K562 (cell line): ENCODE measurements around the gene RHBDL3. TPM values are rescaled to one million over a fixed set of nuclear protein-coding genes. Genes with fewer than 3 reads are reported as not detected.

Experiments
- ATAC-seq: fragments of 200-7000 bp; cut with Tn5 transposase; 3 replicates; pipeline ENCODE4 v1.9.1; 2020; ENCODE audit warnings: moderate library complexity
- BruUV-seq: library from RNA; stranded (reverse); fragments of 400-500 nt; replicated peaks from 2 replicates; lab custom pipeline; 2021; lab: Mats Ljungman, UMichigan
- CTCF ChIA-PET: fragments of 300-600 bp; formaldehyde crosslinking; extraction: SDS; loops from one replicate; lab custom pipeline; 2021; ENCODE audit warnings: low intra/inter-chr PET ratio; lab: Yijun Ruan, JAX
- POLR2A ChIA-PET: fragments of 300-600, 350-650 bp; sonication (Branson Sonifier 250); formaldehyde crosslinking; extraction: SDS; loops from one replicate; lab custom pipeline; 2021; ENCODE audit warnings: antibody characterized with exemption, inconsistent platforms; lab: Yijun Ruan, JAX
- DNase-seq, 4 experiments: peaks; one replicate each; pipeline versions ENCODE4 v3.0.0 to v3.0.0-alpha.2; 2011 to 2018; ENCODE audit warnings: low spot score in 3 of 4, mixed read lengths in 3 of 4; ENCODE audit errors: extremely low read depth in 1 of 4
- FAIRE-seq: peaks from 2 replicates; lab custom pipeline; 2011; peaks lifted over from hg19 to GRCh38; lab: Jason Lieb, UNC
- H2AFZ ChIP-seq: 2 replicates; pipeline ENCODE4 v1.6.0; 2011; ENCODE audit warnings: low read depth, low read length, control low read depth, inconsistent platforms
- H3K27ac ChIP-seq: fragments of 200-600 bp; 3 replicates; pipeline ENCODE4 v1.8.0; 2011; ENCODE audit warnings: low read depth, mild to moderate bottlenecking, control low read depth, inconsistent platforms, low read length, moderate library complexity, mixed read lengths; ENCODE audit errors: extremely low read depth
- H3K27me3 ChIP-seq, 2 experiments: fragments of 300-600 bp in 1 of 2; 2 replicates in 1 of 2; 3 replicates in 1 of 2; pipeline versions ENCODE4 v1.6.0 to v1.8.0; 2011; ENCODE audit warnings: inconsistent platforms in 2 of 2, low read length in 2 of 2, mild to moderate bottlenecking in 1 of 2, mixed read lengths in 1 of 2, moderate library complexity in 1 of 2; ENCODE audit not compliant: control insufficient read depth in 2 of 2, insufficient read depth in 2 of 2
- H3K36me3 ChIP-seq: fragments of 300-600 bp; 3 replicates; pipeline ENCODE4 v1.8.0; 2011; ENCODE audit warnings: mild to moderate bottlenecking, low read length, inconsistent platforms; ENCODE audit not compliant: control insufficient read depth, insufficient read depth
- H3K4me1 ChIP-seq, 2 experiments: fragments of 200-600 bp in 1 of 2; replicated peaks in 1 of 2; 2 replicates in 1 of 2; 3 replicates in 1 of 2; pipeline versions ENCODE4 v1.5.1 to v1.8.0; 2011; ENCODE audit warnings: inconsistent platforms in 2 of 2, low read length in 2 of 2, mild to moderate bottlenecking in 1 of 2, mixed read lengths in 1 of 2, moderate library complexity in 1 of 2; ENCODE audit not compliant: control insufficient read depth in 2 of 2, insufficient read depth in 2 of 2
- H3K4me2 ChIP-seq: 2 replicates; pipeline ENCODE4 v1.6.1; 2011; ENCODE audit warnings: low read length, control low read depth, inconsistent platforms, mixed read lengths; ENCODE audit not compliant: insufficient read depth
- H3K4me3 ChIP-seq: fragments of 200-600 bp; sonication (generic), shearing (Covaris generic); 2 replicates; pipeline ENCODE4 v1.5.1; 2016; ENCODE audit warnings: control low read depth, inconsistent platforms
- H3K79me2 ChIP-seq: fragments of 200-600 bp; 3 replicates; pipeline ENCODE4 v1.8.0; 2011; ENCODE audit warnings: low read length, inconsistent platforms; ENCODE audit not compliant: control insufficient read depth, insufficient read depth
- H3K9ac ChIP-seq, 2 experiments: 2 replicates each; pipeline versions ENCODE4 v1.6.0 to v1.6.1; 2011; ENCODE audit warnings: low read depth in 2 of 2, low read length in 2 of 2, control low read depth in 1 of 2, inconsistent platforms in 1 of 2, mild to moderate bottlenecking in 1 of 2, mixed read lengths in 1 of 2; ENCODE audit not compliant: insufficient read depth in 1 of 2
- H3K9me1 ChIP-seq: one replicate; pipeline ENCODE4 v1.6.0; 2011; ENCODE audit warnings: inconsistent platforms, mild to moderate bottlenecking, low read length, moderate library complexity; ENCODE audit not compliant: control insufficient read depth, insufficient read depth
- H3K9me3 ChIP-seq: replicated peaks from 2 replicates; pipeline ENCODE4 v1.5.1; 2011; ENCODE audit warnings: low read depth, low read length, inconsistent platforms; ENCODE audit not compliant: control insufficient read depth, insufficient read depth
- H4K20me1 ChIP-seq: replicated peaks from 2 replicates; pipeline ENCODE4 v1.6.1; 2011; ENCODE audit warnings: low read length, inconsistent platforms, mixed read lengths; ENCODE audit not compliant: control insufficient read depth, insufficient read depth
- BACH1 ChIP-seq: fragments of 200-800 bp; sonication (Bioruptor generic); IDR thresholded peaks from 2 replicates; pipeline ENCODE4 v1.6.1; 2016; ENCODE audit warnings: missing genetic modification characterization, missing compliant biosample characterization
- CBFA2T2 ChIP-seq: fragments of 450-650 bp; conservative IDR thresholded peaks from 2 replicates; pipeline ENCODE4 v1.6.1; 2017; ENCODE audit warnings: mild to moderate bottlenecking
- CBFA2T3 ChIP-seq: fragments of 450-650 bp; IDR thresholded peaks from 2 replicates; pipeline ENCODE4 v1.6.1; 2017
- GTF2A2 ChIP-seq: IDR thresholded peaks from 2 replicates; pipeline ENCODE4 v1.6.1; 2016; ENCODE audit warnings: mild to moderate bottlenecking, missing genetic modification characterization, missing compliant biosample characterization
- HMG20B ChIP-seq: fragments of 250-450 bp; sonication (Bioruptor Pico); IDR thresholded peaks from 2 replicates; pipeline ENCODE4 v1.5.0; 2021; ENCODE audit warnings: mild to moderate bottlenecking
- HNRNPK ChIP-seq: fragments of 200-400 bp; formaldehyde crosslinking; IDR thresholded peaks from one replicate; pipeline ENCODE4 v1.6.1; 2018; ENCODE audit warnings: mild to moderate bottlenecking, low read depth, low read length; ENCODE audit not compliant: poor library complexity, severe bottlenecking
- IFI16 ChIP-seq: fragments of 250-450 bp; sonication (Bioruptor Pico); IDR thresholded peaks from 2 replicates; pipeline ENCODE4 v2.1.2; 2022; ENCODE audit warnings: mild to moderate bottlenecking, inconsistent platforms
- MEIS2 ChIP-seq: fragments of 450-650 bp; IDR thresholded peaks from 2 replicates; pipeline ENCODE4 v1.6.1; 2014; ENCODE audit warnings: mild to moderate bottlenecking; ENCODE audit not compliant: partially characterized antibody
- PPARD ChIP-seq: fragments of 250-450 bp; sonication (Bioruptor Pico); IDR thresholded peaks from 2 replicates; pipeline ENCODE4 v1.8.0; 2022; ENCODE audit warnings: inconsistent platforms, mild to moderate bottlenecking, moderate library complexity
- RBM25 ChIP-seq: fragments of 200-400 bp; formaldehyde crosslinking; IDR thresholded peaks from 2 replicates; pipeline ENCODE4 v1.6.1; 2018; ENCODE audit warnings: low read length, low read depth, moderate library complexity; ENCODE audit not compliant: severe bottlenecking
- RERE ChIP-seq: sonication (generic); formaldehyde crosslinking; IDR thresholded peaks from 2 replicates; pipeline ENCODE4 v1.8.0; 2023; ENCODE audit warnings: missing genetic modification reagents, mild to moderate bottlenecking, borderline replicate concordance
- TAL1 ChIP-seq: fragments of 450-650 bp; IDR thresholded peaks from 2 replicates; pipeline ENCODE4 v1.6.1; 2016; ENCODE audit warnings: mild to moderate bottlenecking
- TFE3 ChIP-seq: fragments of 450-650 bp; formaldehyde crosslinking; IDR thresholded peaks from 2 replicates; pipeline ENCODE4 v1.4.0; 2020; ENCODE audit warnings: mild to moderate bottlenecking, mixed read lengths
- ZBTB17 ChIP-seq: fragments of 450-650 bp; formaldehyde crosslinking; IDR thresholded peaks from 2 replicates; pipeline ENCODE4 v1.4.0; 2020; ENCODE audit warnings: mild to moderate bottlenecking
- ZBTB9 ChIP-seq: fragments of 450-650 bp; formaldehyde crosslinking; IDR thresholded peaks from 2 replicates; pipeline ENCODE4 v1.4.0; 2020; ENCODE audit warnings: mild to moderate bottlenecking, moderate library complexity
- WGBS: fragments of 100-300 bp; shearing (Covaris generic); methylation state at CpG from one replicate; pipeline ENCODE4 v1.1.6; 2016; ENCODE audit warnings: low coverage, mixed read lengths; ENCODE audit not compliant: insufficient coverage; ENCODE audit errors: missing lambda C conversion rate; 5-methylcytosine and 5-hydroxymethylcytosine counted together
- in situ Hi-C: fragments of 300-500 bp; cut with MboI; formaldehyde crosslinking; loops from 4 replicates; pipeline ENCODE4 v1.15.0; 2018; ENCODE audit warnings: inconsistent platforms, mixed read lengths
- intact Hi-C: fragments of 100-400 bp; cut with micrococcal nuclease; formaldehyde crosslinking; loops from 2 replicates; pipeline ENCODE4 v1.14.2; 2022
- polyA plus RNA-seq, 8 experiments: library from polyadenylated mRNA; depleted of rRNA in 4 of 8; stranded (reverse) in 5 of 8; unstranded in 3 of 8; fragments of >200 nt; fragmentation: Nextera tagmentation in 2 of 8; fragmentation: Illumina TruSeq in 1 of 8; extraction: Ambion mirVana in 2 of 8; extraction: Trizol in 1 of 8; gene quantifications; 2 replicates each; pipeline versions ENCODE4 v1.2.1 to v1.2.3, GENCODE V29; 2011 to 2014; ENCODE audit warnings: inconsistent platforms in 1 of 8, missing spikeins in 1 of 8
- total RNA-seq, 7 experiments: library from RNA; depleted of rRNA in 6 of 7; stranded (reverse); fragments of >200 nt in 6 of 7; fragmentation: Illumina TruSeq in 2 of 7; extraction: Trizol in 2 of 7; gene quantifications; 2 replicates each; pipeline versions ENCODE4 v1.2.1 to v1.2.3, GENCODE V29; 2011 to 2021; ENCODE audit warnings: low replicate concordance in 1 of 7

The RHBDL3 gene
- total and polyA plus RNA-seq, 9 of the 15 experiments (the other 6 are each of a cell fraction or from before 2014, with no cell fraction given), result 0.06 to 0.31 (median 0.09) TPM; not detected in 4

- no TSS peak for BruUV-seq
- H3K79me2 ChIP-seq, result no peaks in the 10 kb centered on the region
- in situ Hi-C loops, result no loop called here
- no peak overlapping the region for H2AFZ ChIP-seq
- 14% methylated on average over 7 of the region's 7 CpGs for WGBS
- FAIRE-seq (no peak), DNase-seq (no peak), ATAC-seq (peak; percentile 20; the same call in 1 of the 3 replicates)
- no peaks in the 10 kb centered on the region for H3K9me3 ChIP-seq
- H4K20me1 ChIP-seq, result 0 out of 2 replicates have a peak, but pooled peaks cover 4% of the 10 kb centered on the region
- CTCF ChIA-PET, result no interaction called here
- H3K27me3 ChIP-seq, result no peaks in the 10 kb centered on the region
- H3K4me1 ChIP-seq, result peaks cover 12 to 14% of the 10 kb centered on the region in 2 experiments; a peak in 4 of 5 replicates
- H3K4me3 ChIP-seq, result no peak overlapping the region
- H3K27ac ChIP-seq, result no peak overlapping the region
- H3K9ac ChIP-seq, result peak overlapping the region in 1 of 2 experiments; percentile 29; a peak in 1 of 4 replicates
- H3K9me1 ChIP-seq, result no peaks in the 10 kb centered on the region
- POLR2A ChIA-PET, result interaction anchor here (0.6 kb wide), 2 partner anchors 38 to 160 kb away, joined by 3 read pairs; no protein-coding TSS in a partner anchor
- H3K36me3 ChIP-seq, result no peaks in the 10 kb centered on the region
- intact Hi-C loops, result no loop called here
- no peak overlapping the region for H3K4me2 ChIP-seq
- TF ChIP-seq TFE3 (CRISPR knock-in tag) (no peak), HMG20B (CRISPR knock-in tag) (no peak), IFI16 (CRISPR knock-in tag) (no peak), CBFA2T3 (peak; percentile 77), TAL1 (peak; percentile 25; the same call in 1 of the 2 replicates), MEIS2 (peak; percentile 53), ZBTB9 (CRISPR knock-in tag) (no peak), GTF2A2 (tag) (no peak), CBFA2T2 (peak; percentile 61), HNRNPK (no peak), RBM25 (no peak), BACH1 (no peak), ZBTB17 (no peak), RERE (CRISPR knock-in tag) (no peak), PPARD (no peak)
These were observed 34.0 kb downstream of the RHBDL3 start for GRCh38 chr17:32299580-32300164.
